Skin of body (tissue), 1 donor: ENCODE measurements around the gene NPY4R2. TPM values are rescaled to one million over a fixed set of nuclear protein-coding genes. Genes with fewer than 3 reads are reported as not detected.

ENCODE experiments used
- total RNA-seq: library from RNA; depleted of rRNA; stranded (reverse); fragments of >200 nt; gene quantifications from one replicate; pipeline ENCODE4 v1.2.3, GENCODE V29; 2014

The NPY4R2 gene
- total RNA-seq, 1 donor from 2014 or later = 0.49 TPM

Other genes with a start within 250 kb of the NPY4R2 start
- gene SYT15B, start 155.1 kb upstream of the NPY4R2 start, total RNA-seq = 0.59 TPM
- not detected for gene FAM25C, start 81.1 kb downstream of the NPY4R2 start, total RNA-seq